WTC11 (cell line): ENCODE data around the gene CSPG4.

ENCODE experiments used
- CTCF ChIP-seq: fragments of 200-600 bp; IDR thresholded peaks from 2 replicates; pipeline ENCODE4 v1.8.0; 2022; ENCODE audit warnings: antibody characterized with exemption
- TF ChIP-seq, protein P1 (sequence below): sonication (generic); formaldehyde crosslinking; IDR thresholded peaks from 2 replicates; pipeline ENCODE4 v1.8.0; 2022; ENCODE audit warnings: mild to moderate bottlenecking, missing genetic modification reagents
- TF ChIP-seq, protein P2 (sequence below): sonication (generic); formaldehyde crosslinking; IDR thresholded peaks from 2 replicates; pipeline ENCODE4 v1.8.1; 2023; ENCODE audit warnings: mild to moderate bottlenecking, moderate library complexity, missing genetic modification reagents

GRCh38 chr15:75646112-75646943 lies 66.3 kb downstream of the CSPG4 start:
- TF ChIP-seq CTCF, result no peak
- TF ChIP-seq, protein P1, sequence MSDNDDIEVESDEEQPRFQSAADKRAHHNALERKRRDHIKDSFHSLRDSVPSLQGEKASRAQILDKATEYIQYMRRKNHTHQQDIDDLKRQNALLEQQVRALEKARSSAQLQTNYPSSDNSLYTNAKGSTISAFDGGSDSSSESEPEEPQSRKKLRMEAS (CRISPR knock-in tag), result no peak
- TF ChIP-seq, protein P2, sequence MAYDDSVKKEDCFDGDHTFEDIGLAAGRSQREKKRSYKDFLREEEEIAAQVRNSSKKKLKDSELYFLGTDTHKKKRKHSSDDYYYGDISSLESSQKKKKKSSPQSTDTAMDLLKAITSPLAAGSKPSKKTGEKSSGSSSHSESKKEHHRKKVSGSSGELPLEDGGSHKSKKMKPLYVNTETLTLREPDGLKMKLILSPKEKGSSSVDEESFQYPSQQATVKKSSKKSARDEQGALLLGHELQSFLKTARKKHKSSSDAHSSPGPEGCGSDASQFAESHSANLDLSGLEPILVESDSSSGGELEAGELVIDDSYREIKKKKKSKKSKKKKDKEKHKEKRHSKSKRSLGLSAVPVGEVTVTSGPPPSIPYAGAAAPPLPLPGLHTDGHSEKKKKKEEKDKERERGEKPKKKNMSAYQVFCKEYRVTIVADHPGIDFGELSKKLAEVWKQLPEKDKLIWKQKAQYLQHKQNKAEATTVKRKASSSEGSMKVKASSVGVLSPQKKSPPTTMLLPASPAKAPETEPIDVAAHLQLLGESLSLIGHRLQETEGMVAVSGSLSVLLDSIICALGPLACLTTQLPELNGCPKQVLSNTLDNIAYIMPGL (CRISPR knock-in tag), result no peak
